H1 (cell line): ENCODE results near the gene AAK1. TPM values are rescaled to one million over a fixed set of nuclear protein-coding genes. Genes with fewer than 3 reads are reported as not detected.

Experiments used
- CTCF ChIA-PET: fragments of 300-600 bp; sonication (Branson Sonifier 250); formaldehyde crosslinking; loops from one replicate; lab custom pipeline; 2021; ENCODE audit not compliant: partially characterized antibody; lab: Charles Lee
- POLR2A ChIA-PET: fragments of 300-600 bp; sonication (Branson Sonifier 250); formaldehyde crosslinking; loops from one replicate; lab custom pipeline; 2021; ENCODE audit warnings: inconsistent platforms; ENCODE audit not compliant: partially characterized antibody; lab: Charles Lee
- DNase-seq, 2 experiments: peaks; one replicate each; pipeline versions ENCODE4 v3.0.0 to v3.0.0-alpha.2; 2010 to 2022; ENCODE audit warnings: low spot score in 2 of 2, low read depth in 1 of 2, mixed read lengths in 1 of 2
- FAIRE-seq: peaks from 2 replicates; lab custom pipeline; 2011; peaks lifted over from hg19 to GRCh38; lab: Jason Lieb, UNC
- H2AFZ ChIP-seq: 2 replicates; pipeline ENCODE4 v1.8.1; 2012; ENCODE audit warnings: low read length, inconsistent platforms
- H2AK5ac ChIP-seq: 2 replicates; pipeline ENCODE4 v1.6.1; 2013; ENCODE audit warnings: low read depth, low read length
- H2BK120ac ChIP-seq: replicated peaks from 2 replicates; pipeline ENCODE3; 2013; ENCODE audit warnings: low read depth, low read length, inconsistent platforms
- H2BK12ac ChIP-seq: 2 replicates; pipeline ENCODE4 v1.6.1; 2013; ENCODE audit warnings: low read depth, low read length
- H2BK15ac ChIP-seq: 2 replicates; pipeline ENCODE4 v1.6.1; 2013; ENCODE audit warnings: low read length
- H2BK20ac ChIP-seq: 2 replicates; pipeline ENCODE4 v1.6.1; 2013; ENCODE audit warnings: low read length
- H2BK5ac ChIP-seq: 2 replicates; pipeline ENCODE4 v1.6.1; 2013; ENCODE audit warnings: low read depth, low read length
- H3K14ac ChIP-seq: 2 replicates; pipeline ENCODE4 v1.6.1; 2013; ENCODE audit warnings: inconsistent platforms; ENCODE audit not compliant: insufficient read length
- H3K18ac ChIP-seq: 2 replicates; pipeline ENCODE4 v1.6.1; 2013; ENCODE audit warnings: low read length; ENCODE audit errors: extremely low read depth
- H3K23ac ChIP-seq: 2 replicates; pipeline ENCODE4 v1.6.1; 2013; ENCODE audit warnings: inconsistent platforms; ENCODE audit not compliant: insufficient read length
- H3K23me2 ChIP-seq: 2 replicates; pipeline ENCODE4 v1.6.1; 2013; ENCODE audit warnings: low read depth, low read length
- H3K27ac ChIP-seq: 2 replicates; pipeline ENCODE4 v1.6.1; 2011; ENCODE audit warnings: low read depth, low read length, inconsistent platforms
- H3K27me3 ChIP-seq, 4 experiments: replicated peaks in 1 of 4; 1 replicate in 1 of 4; 2 replicates in 3 of 4; pipeline versions ENCODE4 v1.6.1 to v1.8.1; 2011 to 2013; ENCODE audit warnings: low read length in 3 of 4, mild to moderate bottlenecking in 3 of 4, inconsistent platforms in 2 of 4, mixed read lengths in 2 of 4, moderate library complexity in 1 of 4; ENCODE audit not compliant: control insufficient read depth in 3 of 4, insufficient read depth in 3 of 4; ENCODE audit errors: extremely low read depth in 1 of 4
- H3K36me3 ChIP-seq, 4 experiments: 2 replicates each; pipeline versions ENCODE4 v1.6.1 to v1.8.1; 2011 to 2013; ENCODE audit warnings: mild to moderate bottlenecking in 4 of 4, low read length in 3 of 4, moderate library complexity in 2 of 4, control low read depth in 1 of 4, inconsistent platforms in 1 of 4; ENCODE audit not compliant: insufficient read depth in 4 of 4, control insufficient read depth in 2 of 4
- H3K4ac ChIP-seq: replicated peaks from 2 replicates; pipeline ENCODE3; 2013; ENCODE audit warnings: low read length, low read depth, mixed read lengths, inconsistent platforms; ENCODE audit not compliant: insufficient read length
- H3K4me1 ChIP-seq, 4 experiments: replicated peaks in 1 of 4; 1 replicate in 1 of 4; 2 replicates in 3 of 4; pipeline versions ENCODE4 v1.6.1 to v1.8.1; 2011 to 2013; ENCODE audit warnings: low read length in 3 of 4, inconsistent platforms in 2 of 4, mixed read lengths in 1 of 4; ENCODE audit not compliant: insufficient read depth in 4 of 4, control insufficient read depth in 3 of 4
- H3K4me2 ChIP-seq, 2 experiments: 2 replicates each; pipeline versions ENCODE4 v1.6.1 to v1.8.1; 2011 to 2013; ENCODE audit warnings: low read depth in 2 of 2, low read length in 2 of 2, control low read depth in 1 of 2, inconsistent platforms in 1 of 2, mild to moderate bottlenecking in 1 of 2; ENCODE audit not compliant: insufficient read depth in 1 of 2
- H3K4me3 ChIP-seq, 4 experiments: fragments of 200-600, 300-600 bp in 1 of 4; sonication (generic), shearing (Covaris generic), sonication (Bioruptor Twin) in 1 of 4; 2 replicates each; pipeline versions ENCODE4 v1.5.1 to v1.8.1; 2011 to 2016; ENCODE audit warnings: low read length in 4 of 4, low read depth in 3 of 4, control low read depth in 2 of 4, inconsistent platforms in 2 of 4, mild to moderate bottlenecking in 2 of 4, mixed read lengths in 1 of 4, moderate library complexity in 1 of 4; ENCODE audit not compliant: insufficient read depth in 2 of 4; ENCODE audit errors: extremely low read depth in 1 of 4
- H3K56ac ChIP-seq: replicated peaks from 2 replicates; pipeline ENCODE3; 2013; ENCODE audit warnings: low read depth, mild to moderate bottlenecking, mixed read lengths, low read length, inconsistent platforms; ENCODE audit not compliant: insufficient read length
- H3K79me1 ChIP-seq: 2 replicates; pipeline ENCODE4 v1.6.1; 2013; ENCODE audit warnings: low read depth, low read length, control low read depth
- H3K79me2 ChIP-seq, 2 experiments: 2 replicates each; pipeline versions ENCODE4 v1.6.1 to v1.8.1; 2012 to 2013; ENCODE audit warnings: low read length in 2 of 2, mild to moderate bottlenecking in 2 of 2, inconsistent platforms in 1 of 2; ENCODE audit not compliant: insufficient read depth in 2 of 2, control insufficient read depth in 1 of 2
- H3K9ac ChIP-seq, 4 experiments: replicated peaks in 1 of 4; 1 replicate in 1 of 4; 2 replicates in 3 of 4; pipeline versions ENCODE4 v1.6.1 to v1.8.1; 2011 to 2013; ENCODE audit warnings: low read depth in 3 of 4, low read length in 3 of 4, control low read depth in 2 of 4, mild to moderate bottlenecking in 2 of 4, moderate library complexity in 2 of 4, inconsistent platforms in 1 of 4; ENCODE audit errors: extremely low read depth in 1 of 4
- H3K9me3 ChIP-seq, 2 experiments: 2 replicates each; pipeline versions ENCODE4 v1.6.1 to v1.8.1; 2012 to 2013; ENCODE audit warnings: mild to moderate bottlenecking in 2 of 2, moderate library complexity in 2 of 2, control low read depth in 1 of 2, inconsistent platforms in 1 of 2, low read depth in 1 of 2, low read length in 1 of 2, mixed read lengths in 1 of 2; ENCODE audit not compliant: insufficient read depth in 2 of 2
- H4K20me1 ChIP-seq, 2 experiments: replicated peaks in 1 of 2; 2 replicates each; pipeline versions ENCODE3 to v1.8.1; 2011 to 2013; ENCODE audit warnings: inconsistent platforms in 2 of 2, low read length in 2 of 2, mild to moderate bottlenecking in 1 of 2; ENCODE audit not compliant: insufficient read depth in 2 of 2, control insufficient read depth in 1 of 2
- H4K5ac ChIP-seq: 2 replicates; pipeline ENCODE4 v1.6.1; 2013; ENCODE audit warnings: low read length, low read depth, mixed read lengths, inconsistent platforms; ENCODE audit not compliant: insufficient read length
- H4K8ac ChIP-seq: 2 replicates; pipeline ENCODE4 v1.8.0; 2013; ENCODE audit warnings: mild to moderate bottlenecking, moderate library complexity, low read length, inconsistent platforms; ENCODE audit not compliant: insufficient read depth; ENCODE audit errors: extremely low read depth
- H4K91ac ChIP-seq: replicated peaks from 2 replicates; pipeline ENCODE3; 2013; ENCODE audit warnings: low read length, mixed read lengths, inconsistent platforms; ENCODE audit not compliant: insufficient read length
- BACH1 ChIP-seq: IDR thresholded peaks from 2 replicates; pipeline ENCODE4 v1.6.1; 2012; ENCODE audit warnings: low read length, improper control_type of control experiment
- CBX5 ChIP-seq: fragments of 300-800, 300-1000 bp; sonication (generic); IDR thresholded peaks from 2 replicates; pipeline ENCODE4 v1.7.1; 2016; ENCODE audit warnings: antibody characterized with exemption, low read length, low read depth
- E2F6 ChIP-seq: IDR thresholded peaks from 2 replicates; pipeline ENCODE4 v1.6.1; 2012; ENCODE audit warnings: inconsistent platforms
- EGR1 ChIP-seq: IDR thresholded peaks from 2 replicates; pipeline ENCODE4 v1.6.1; 2011; ENCODE audit warnings: low read depth, low read length, borderline replicate concordance
- EZH2 ChIP-seq: fragments of 200-600 bp; sonication (generic); IDR thresholded peaks from 2 replicates; pipeline ENCODE4 v1.7.1; 2012; ENCODE audit warnings: low read depth, mild to moderate bottlenecking, moderate library complexity, low read length, inconsistent platforms; ENCODE audit not compliant: severe bottlenecking
- JUN ChIP-seq: IDR thresholded peaks from 2 replicates; pipeline ENCODE4 v1.6.1; 2011; ENCODE audit warnings: low read depth, mild to moderate bottlenecking, improper control_type of control experiment, low read length
- KDM4A ChIP-seq: IDR thresholded peaks from one replicate; pipeline ENCODE4 v1.7.1; 2012; ENCODE audit warnings: low read depth, mild to moderate bottlenecking, moderate library complexity, low read length, inconsistent platforms; ENCODE audit not compliant: severe bottlenecking
- MAFK ChIP-seq: IDR thresholded peaks from 2 replicates; pipeline ENCODE4 v1.6.1; 2012; ENCODE audit warnings: low read depth, mild to moderate bottlenecking, improper control_type of control experiment, low read length
- MAX ChIP-seq: IDR thresholded peaks from 2 replicates; pipeline ENCODE4 v1.6.1; 2012; ENCODE audit warnings: inconsistent platforms
- SP1 ChIP-seq: IDR thresholded peaks from 2 replicates; pipeline ENCODE4 v1.6.1; 2011; ENCODE audit warnings: low read depth, low read length
- TBP ChIP-seq: IDR thresholded peaks from 2 replicates; pipeline ENCODE4 v1.6.1; 2011; ENCODE audit warnings: low read depth, low read length, improper control_type of control experiment
- WGBS, 2 experiments: shearing (Covaris generic) in 1 of 2; methylation state at CpG; one replicate each; pipeline versions ENCODE4 v1.1.6 to v1.1.7; 2013 to 2015; ENCODE audit warnings: low lambda C conversion rate in 2 of 2, mixed read lengths in 2 of 2, inconsistent platforms in 1 of 2, low coverage in 1 of 2, missing lambda C conversion rate in 1 of 2; ENCODE audit not compliant: insufficient replicate concordance in 2 of 2, insufficient coverage in 1 of 2, insufficient read length in 1 of 2; ENCODE audit errors: extremely low coverage in 1 of 2, missing lambda C conversion rate in 1 of 2; 5-methylcytosine and 5-hydroxymethylcytosine counted together
- polyA plus RNA-seq, 7 experiments: library from polyadenylated mRNA; depleted of rRNA in 3 of 7; stranded (reverse) in 5 of 7; unstranded in 2 of 7; fragments of >200 nt in 5 of 7; fragments of 200-250 nt in 2 of 7; gene quantifications; 1 replicate in 5 of 7; 2 replicates in 1 of 7; 4 replicates in 1 of 7; pipeline versions ENCODE4 v1.2.1 to v1.2.3, GENCODE V29; 2011 to 2013; ENCODE audit warnings: missing spikeins in 2 of 7, mixed read lengths in 2 of 7
- total RNA-seq: library from RNA; stranded (reverse); fragmentation: NEBNext Ultra II Directional; extraction: Animal tissue kit (Norgen Biotek cat#: 25700); gene quantifications from 2 replicates; pipeline ENCODE4 v1.2.1, GENCODE V29; 2021

AAK1 gene
- total and polyA plus RNA-seq, 2 of the 8 experiments (the other 6 are each of a cell fraction or from before 2014, with no cell fraction given) = 10.0 to 40.5 TPM

GRCh38 chr2:69434753-69435152 lies 208.8 kb downstream of the AAK1 start:
- Histone ChIP-seq H3K4me3 (no peak overlapping the region), H3K18ac (no peak overlapping the region), H3K4ac (no peak overlapping the region), H2AFZ (no peak overlapping the region), H3K23ac (no peak overlapping the region), H3K9ac (no peak overlapping the region), H2BK5ac (no peak overlapping the region), H4K91ac (no peak overlapping the region), H3K56ac (no peak overlapping the region), H3K27me3 (no peaks in the 10 kb centered on the region), H3K79me1 (no peaks in the 10 kb centered on the region), H3K4me2 (no peak overlapping the region), H3K23me2 (peaks cover 3% of the 10 kb centered on the region; the same call in 1 of the 2 replicates), H4K8ac (no peak overlapping the region), H3K36me3 (peaks cover 0 to 2% (median 0%) of the 10 kb centered on the region in 4 experiments; a peak in 2 of 8 replicates), H4K20me1 (peaks cover 0 to 2% of the 10 kb centered on the region in 2 experiments), H2BK120ac (no peak overlapping the region), H4K5ac (no peak overlapping the region), H2BK12ac (no peak overlapping the region), H2AK5ac (no peak overlapping the region), H3K9me3 (no peaks in the 10 kb centered on the region), H2BK15ac (no peak overlapping the region), H3K4me1 (peaks cover 4 to 5% (median 4%) of the 10 kb centered on the region in 4 experiments), H3K79me2 (peaks cover 0 to 10% of the 10 kb centered on the region in 2 experiments; a peak in 2 of 4 replicates), H3K14ac (no peak overlapping the region), H2BK20ac (no peak overlapping the region), H3K27ac (no peak overlapping the region)
- CTCF ChIA-PET = interaction anchor here (1.9 kb wide), 1 partner anchor 59 kb away, joined by 4 read pairs; no protein-coding TSS in a partner anchor
- WGBS, 2 experiments = 70% methylated on average over 5 of the region's 5 CpGs; no CpG with 5 or more reads in 1 of the 2 experiments
- POLR2A ChIA-PET = no interaction called here
- TF ChIP-seq MAX (no peak), CBX5 (no peak), KDM4A (no peak), SP1 (no peak), JUN (no peak), MAFK (no peak), E2F6 (no peak), EZH2 (no peak), TBP (no peak), EGR1 (no peak), BACH1 (no peak)
- no peak for FAIRE-seq
- no peak for DNase-seq
